Uterus (tissue), 4 donors: Measurements from ENCODE around the gene TOGARAM1. TPM values are rescaled to one million over a fixed set of nuclear protein-coding genes. Genes with fewer than 3 reads are reported as not detected.
"Not testable (repeated sequence)": the region's sequence is repeated elsewhere in the genome, so short reads cannot be mapped to it uniquely, and the experiment has no call there.

ENCODE experiments used
- DNase-seq, 2 donors: peaks; one replicate each; pipeline ENCODE4 v3.0.0-alpha.2; 2019 to 2020
- H3K27ac ChIP-seq, 2 donors: fragments of 200-600 bp; sonication (generic); 1 replicate in 1 of 2; 2 replicates in 1 of 2; pipeline ENCODE4 v1.5.1; 2016 to 2018
- H3K27me3 ChIP-seq, 2 donors: fragments of 200-600 bp; sonication (generic); one replicate each; pipeline ENCODE4 v1.5.1; 2018 to 2019; ENCODE audit warnings: control low read depth in 1 of 2
- H3K36me3 ChIP-seq, 2 donors: fragments of 200-600 bp; sonication (generic); one replicate each; pipeline ENCODE4 v1.5.1; 2019; ENCODE audit warnings: control low read depth in 1 of 2
- H3K4me1 ChIP-seq, 2 donors: fragments of 200-600 bp; sonication (generic); one replicate each; pipeline ENCODE4 v1.5.1; 2018 to 2019; ENCODE audit warnings: control low read depth in 1 of 2
- H3K4me3 ChIP-seq, 2 donors: fragments of 200-600 bp; sonication (generic); 1 replicate in 1 of 2; 2 replicates in 1 of 2; pipeline ENCODE4 v1.5.1; 2018 to 2019; ENCODE audit warnings: mild to moderate bottlenecking in 1 of 2
- H3K9me3 ChIP-seq, 2 donors: fragments of 200-600 bp; sonication (generic); one replicate each; pipeline ENCODE4 v1.5.1; 2019; ENCODE audit warnings: control low read depth in 1 of 2
- POLR2A ChIP-seq, 2 donors: fragments of 450-650 bp; IDR thresholded peaks; one replicate each; pipeline ENCODE4 v1.6.1; 2016; ENCODE audit warnings: antibody characterized with exemption in 2 of 2, mild to moderate bottlenecking in 1 of 2, moderate library complexity in 1 of 2
- intact Hi-C: fragments of 100-400 bp; cut with DNase I; formaldehyde crosslinking; loops from one replicate; pipeline ENCODE4 v1.15.1; 2023; ENCODE audit warnings: low total_unique reads
- total RNA-seq, 4 donors: library from RNA; depleted of rRNA in 3 of 4; stranded (reverse); fragments of >200 nt in 3 of 4; gene quantifications; one replicate each; pipeline versions ENCODE4 v1.1.0 to v1.2.4, GENCODE V29; 2014 to 2023
- TF ChIP-seq, protein P1 (sequence below), 4 experiments: fragments of 200-600 bp in 2 of 4; fragments of 450-650 bp in 2 of 4; sonication (generic) in 2 of 4; IDR thresholded peaks; one replicate each; pipeline ENCODE4 v1.5.1; 2016 to 2019; ENCODE audit warnings: antibody characterized with exemption in 4 of 4, mild to moderate bottlenecking in 2 of 4, moderate library complexity in 1 of 4
- donor health status: DM: yes; HTN: yes; CAD: no.

The TOGARAM1 gene
- total RNA-seq, 4 donors from 2014 or later = 10.9 to 56.5 (median 31.7) TPM

DNA sequence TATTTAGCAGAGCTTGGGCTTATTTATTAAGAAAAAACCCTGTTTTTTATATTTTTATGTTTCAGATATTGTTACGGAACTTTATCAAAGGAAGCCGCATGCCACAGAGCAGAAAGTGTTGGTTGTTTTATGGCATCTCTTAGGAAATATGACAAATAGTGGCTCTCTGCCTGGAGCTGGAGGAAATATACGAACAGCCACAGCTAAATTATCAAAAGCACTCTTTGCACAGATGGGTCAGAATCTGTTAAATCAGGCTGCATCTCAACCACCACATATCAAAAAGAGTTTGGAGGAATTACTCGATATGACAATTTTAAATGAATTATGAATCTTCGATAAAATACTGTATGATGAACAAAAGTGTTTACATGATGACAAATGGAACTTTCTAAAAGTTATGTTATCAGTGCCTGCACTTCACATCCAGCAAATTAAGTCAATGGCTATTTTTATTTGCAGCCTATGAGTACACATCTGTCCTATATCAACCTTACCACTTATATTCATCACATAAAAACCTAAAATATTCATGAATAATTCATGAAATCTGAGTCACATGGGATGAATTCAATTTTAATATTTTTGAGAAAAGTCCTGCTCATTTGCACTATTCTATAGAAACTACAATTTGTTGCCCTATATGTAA lies 111.4 kb downstream of the TOGARAM1 start:
- no peak for DNase-seq
- intact Hi-C loops = no loop called here
- Histone ChIP-seq H3K27ac (no peak overlapping the region), H3K4me3 (no peak overlapping the region), H3K4me1 (no peaks in the 10 kb centered on the region), H3K27me3 (no peaks in the 10 kb centered on the region), H3K9me3 (no peaks in the 10 kb centered on the region), H3K36me3 (peaks cover 0 to 2% of the 10 kb centered on the region in 2 donors)
- TF ChIP-seq, protein P1, sequence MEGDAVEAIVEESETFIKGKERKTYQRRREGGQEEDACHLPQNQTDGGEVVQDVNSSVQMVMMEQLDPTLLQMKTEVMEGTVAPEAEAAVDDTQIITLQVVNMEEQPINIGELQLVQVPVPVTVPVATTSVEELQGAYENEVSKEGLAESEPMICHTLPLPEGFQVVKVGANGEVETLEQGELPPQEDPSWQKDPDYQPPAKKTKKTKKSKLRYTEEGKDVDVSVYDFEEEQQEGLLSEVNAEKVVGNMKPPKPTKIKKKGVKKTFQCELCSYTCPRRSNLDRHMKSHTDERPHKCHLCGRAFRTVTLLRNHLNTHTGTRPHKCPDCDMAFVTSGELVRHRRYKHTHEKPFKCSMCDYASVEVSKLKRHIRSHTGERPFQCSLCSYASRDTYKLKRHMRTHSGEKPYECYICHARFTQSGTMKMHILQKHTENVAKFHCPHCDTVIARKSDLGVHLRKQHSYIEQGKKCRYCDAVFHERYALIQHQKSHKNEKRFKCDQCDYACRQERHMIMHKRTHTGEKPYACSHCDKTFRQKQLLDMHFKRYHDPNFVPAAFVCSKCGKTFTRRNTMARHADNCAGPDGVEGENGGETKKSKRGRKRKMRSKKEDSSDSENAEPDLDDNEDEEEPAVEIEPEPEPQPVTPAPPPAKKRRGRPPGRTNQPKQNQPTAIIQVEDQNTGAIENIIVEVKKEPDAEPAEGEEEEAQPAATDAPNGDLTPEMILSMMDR (IDR thresholded peaks at IDR 0.05) = no peak
- no peak for TF ChIP-seq POLR2A (IDR thresholded peaks at IDR 0.05)

DNA sequence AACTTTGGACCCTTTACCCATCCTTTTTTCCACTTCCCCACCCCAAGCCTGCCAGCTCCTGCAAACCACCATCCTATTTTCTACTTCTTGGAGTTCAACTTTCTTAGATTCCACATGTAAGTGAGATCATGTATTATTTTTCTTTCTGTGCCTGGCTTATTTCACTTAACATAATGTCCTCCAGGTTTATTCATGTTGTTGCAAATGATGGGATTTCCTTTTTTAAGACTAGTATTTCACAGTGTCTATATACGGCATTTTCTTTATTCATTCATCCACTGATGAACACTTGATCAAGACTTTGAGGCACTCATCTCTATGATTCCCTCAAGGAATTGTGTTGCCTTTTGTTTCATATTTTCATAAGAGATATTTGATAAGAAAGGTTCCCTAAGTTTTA lies 116.3 kb downstream of the TOGARAM1 start:
- no peaks in the 10 kb centered on the region for H3K9me3 ChIP-seq
- DNase-seq = no peak
- H3K4me1 ChIP-seq = no peaks in the 10 kb centered on the region
- no peak overlapping the region for H3K4me3 ChIP-seq
- intact Hi-C loops = no loop called here
- H3K27me3 ChIP-seq = no peaks in the 10 kb centered on the region
- H3K27ac ChIP-seq = no peak overlapping the region
- peaks cover 0 to 2% of the 10 kb centered on the region in 2 donors for H3K36me3 ChIP-seq
- TF ChIP-seq, protein P1 (IDR thresholded peaks at IDR 0.05) = no peak
- no peak for TF ChIP-seq POLR2A (IDR thresholded peaks at IDR 0.05)

DNA sequence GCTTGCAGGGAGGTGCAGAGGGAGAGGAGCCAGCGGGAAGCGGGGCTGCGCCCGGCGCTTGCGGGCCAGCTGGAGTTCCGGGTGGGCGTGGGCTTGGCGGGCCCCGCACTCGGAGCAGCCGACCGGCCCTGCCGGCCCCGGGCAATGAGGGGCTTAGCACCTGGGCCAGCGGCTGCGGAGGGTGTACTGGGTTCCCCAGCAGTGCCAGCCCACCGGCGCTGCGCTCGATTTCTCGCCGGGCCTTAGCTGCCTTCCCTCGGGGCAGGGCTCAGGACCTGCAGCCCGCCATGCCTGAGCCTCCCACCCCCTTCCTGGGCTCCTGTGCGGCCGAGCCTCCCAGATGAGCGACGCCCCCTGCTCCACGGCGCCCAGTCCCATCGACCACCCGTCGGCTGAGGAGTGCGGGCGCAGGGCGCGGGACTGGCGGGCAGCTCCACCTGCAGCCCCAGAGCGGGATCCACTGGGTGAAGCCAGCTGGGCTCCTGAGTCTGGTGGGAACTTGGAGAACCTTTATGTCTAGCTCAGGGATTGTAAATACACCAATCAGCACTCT lies 118.5 kb downstream of the TOGARAM1 start:
- intact Hi-C loops, H3K27me3 ChIP-seq, H3K4me1 ChIP-seq, H3K27ac ChIP-seq, H3K36me3 ChIP-seq, H3K9me3 ChIP-seq, H3K4me3 ChIP-seq, DNase-seq: not testable (repeated sequence)

DNA sequence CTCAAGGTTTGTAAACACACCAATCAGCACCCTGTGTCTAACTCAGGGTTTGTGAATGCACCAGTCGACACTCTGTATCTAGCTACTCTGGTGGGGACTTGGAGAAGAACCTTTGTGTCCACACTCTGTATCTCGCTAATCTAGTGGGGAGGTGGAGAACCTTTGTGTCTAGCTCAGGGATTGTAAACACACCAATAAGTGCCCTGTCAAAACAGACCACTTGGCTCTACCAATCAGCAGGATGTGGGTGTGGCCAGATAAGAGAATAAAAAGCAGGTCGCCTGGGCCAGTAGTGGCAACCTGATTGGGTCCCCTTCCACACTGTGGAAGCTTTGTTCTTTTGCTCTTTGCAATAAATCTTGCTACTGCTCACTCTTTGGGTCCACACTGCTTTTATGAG lies 119.1 kb downstream of the TOGARAM1 start:
- intact Hi-C loops, DNase-seq: not testable (repeated sequence)

DNA sequence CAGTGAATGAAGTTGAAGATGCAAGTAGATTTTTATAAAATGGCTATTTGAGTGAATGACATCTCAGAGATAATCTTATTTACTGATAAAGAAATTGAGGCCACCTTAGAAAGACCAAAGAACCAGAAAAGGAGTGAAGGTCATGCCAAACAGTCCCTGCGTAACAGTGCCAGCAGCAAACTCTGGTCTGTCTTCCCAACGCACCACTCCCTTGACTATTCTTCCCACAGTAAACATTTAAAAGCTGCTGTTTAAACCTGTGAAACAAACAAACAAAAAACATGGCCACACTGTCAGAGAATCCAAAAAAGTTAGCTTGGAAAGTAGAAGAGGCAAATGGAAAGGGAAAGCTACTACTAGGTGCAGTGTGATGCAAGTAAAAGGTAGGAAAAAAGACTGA lies 120.4 kb downstream of the TOGARAM1 start:
- TF ChIP-seq, protein P1 (IDR thresholded peaks at IDR 0.05) = no peak
- Histone ChIP-seq H3K36me3 (no peaks in the 10 kb centered on the region), H3K4me1 (no peaks in the 10 kb centered on the region), H3K27ac (no peak overlapping the region), H3K27me3 (no peaks in the 10 kb centered on the region), H3K4me3 (no peak overlapping the region), H3K9me3 (no peaks in the 10 kb centered on the region)
- intact Hi-C loops = no loop called here
- no peak for DNase-seq

More for the DNA sequence above, 119.1 kb downstream of the TOGARAM1 start:
- H3K36me3 ChIP-seq, H3K9me3 ChIP-seq, H3K27ac ChIP-seq, H3K4me1 ChIP-seq, H3K27me3 ChIP-seq, H3K4me3 ChIP-seq: not testable (repeated sequence)

DNA sequence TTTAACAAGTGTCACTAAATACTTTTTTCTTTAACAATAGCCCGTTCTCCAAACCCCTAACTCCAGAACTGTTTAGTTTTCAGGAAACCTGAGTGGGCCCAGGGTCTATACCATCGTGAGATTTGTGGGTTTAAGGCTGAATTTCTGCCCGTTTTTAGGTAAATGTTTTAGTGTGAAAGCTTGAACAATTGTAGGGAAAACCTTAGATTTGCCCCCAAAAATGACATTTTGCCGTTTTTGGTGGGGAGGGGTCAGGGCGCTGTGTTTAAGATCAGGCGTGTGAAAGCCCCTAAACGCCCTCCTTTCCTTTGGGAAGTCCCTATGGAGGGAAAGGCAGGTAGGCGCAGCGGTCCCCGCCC lies 121.6 kb downstream of the TOGARAM1 start:
- no peaks in the 10 kb centered on the region for H3K9me3 ChIP-seq
- no peak for DNase-seq
- H3K4me1 ChIP-seq = no peaks in the 10 kb centered on the region
- H3K36me3 ChIP-seq = no peaks in the 10 kb centered on the region
- intact Hi-C loops = no loop called here
- no peaks in the 10 kb centered on the region for H3K27me3 ChIP-seq
- peak overlapping the region; percentile 80 to 88 for H3K27ac ChIP-seq
- peak overlapping the region; percentile 52 to 66 for H3K4me3 ChIP-seq
- TF ChIP-seq, protein P1 (IDR thresholded peaks at IDR 0.05) = no peak
- TF ChIP-seq POLR2A (IDR thresholded peaks at IDR 0.05) = no peak
